HG03039 (cell line): ENCODE results near the gene UNC5B.

Source experiments
- ATAC-seq: cut with Tn5 transposase; IDR thresholded peaks from one replicate; pipeline ENCODE4 v1.9.1; 2021; ENCODE audit warnings: mild to moderate bottlenecking, moderate library complexity; ENCODE audit not compliant: unreplicated experiment

UNC5B gene

GRCh38 chr10:71251319-71251718, 38.9 kb downstream of the UNC5B start:
- no peak for ATAC-seq

GRCh38 chr10:71252220-71252619, 39.9 kb downstream of the UNC5B start:
- no peak for ATAC-seq

- ATAC-seq = no peak
Measured at GRCh38 chr10:71253981-71254818, 41.8 kb downstream of the UNC5B start.

GRCh38 chr10:71254834-71255549, 42.6 kb downstream of the UNC5B start:
- no peak for ATAC-seq

GRCh38 chr10:71255550-71255807, 43.1 kb downstream of the UNC5B start:
- no peak for ATAC-seq

- ATAC-seq = no peak
Measured at GRCh38 chr10:71255808-71256660, 43.7 kb downstream of the UNC5B start.

GRCh38 chr10:71256661-71257318, 44.4 kb downstream of the UNC5B start:
- no peak for ATAC-seq

- ATAC-seq = no peak
Measured at GRCh38 chr10:71257319-71257997, 45.1 kb downstream of the UNC5B start.

- no peak for ATAC-seq
Measured at GRCh38 chr10:71258046-71258445, 45.7 kb downstream of the UNC5B start.

GRCh38 chr10:71258446-71259145, 46.2 kb downstream of the UNC5B start:
- no peak for ATAC-seq

- ATAC-seq = no peak
Measured at GRCh38 chr10:71259282-71259681, 46.9 kb downstream of the UNC5B start.

GRCh38 chr10:71259815-71260501, 47.6 kb downstream of the UNC5B start:
- ATAC-seq = no peak

- no peak for ATAC-seq
Measured at GRCh38 chr10:71260622-71261325, 48.4 kb downstream of the UNC5B start.

- no peak for ATAC-seq
Measured at GRCh38 chr10:71262027-71262426, 49.7 kb downstream of the UNC5B start.

GRCh38 chr10:71262817-71263216, 50.4 kb downstream of the UNC5B start:
- no peak for ATAC-seq

GRCh38 chr10:71263376-71263775, 51.0 kb downstream of the UNC5B start:
- no peak for ATAC-seq

GRCh38 chr10:71264345-71265200, 52.2 kb downstream of the UNC5B start:
- ATAC-seq = no peak

GRCh38 chr10:71265201-71265575, 52.8 kb downstream of the UNC5B start:
- ATAC-seq = no peak
